Activated T-helper 2 cell treated with anti-CD3 and anti-CD28 coated beads, Interferon-gamma antibody, Interleukin-2, Interleukin-4, amounts not matched to agents 10 μg/mL and 5 μg/mL and 100 μg/mL, durations not matched to agents 14 hours and 24 hours and 36 hours (primary cell): ENCODE results near the gene LMF2. TPM values are rescaled to one million over a fixed set of nuclear protein-coding genes. Genes with fewer than 3 reads are reported as not detected.
"Not testable (repeated sequence)": the region's sequence is repeated elsewhere in the genome, so short reads cannot be mapped to it uniquely, and the experiment has no call there.

Experiments
- DNase-seq: peaks from one replicate; pipeline ENCODE4 v3.0.0; 2021; ENCODE audit warnings: low spot score
- H3K27ac Mint-ChIP-seq: one replicate; pipeline ENCODE4 v1.8.0; 2021; ENCODE audit warnings: mixed read lengths
- H3K27me3 Mint-ChIP-seq: one replicate; pipeline ENCODE4 v1.8.0; 2021; ENCODE audit warnings: low read depth, mixed read lengths
- H3K36me3 Mint-ChIP-seq: one replicate; pipeline ENCODE4 v1.8.0; 2021; ENCODE audit warnings: low read depth, mixed read lengths
- H3K4me1 Mint-ChIP-seq: one replicate; pipeline ENCODE4 v1.8.0; 2021; ENCODE audit warnings: low read depth, mixed read lengths
- H3K4me3 Mint-ChIP-seq: one replicate; pipeline ENCODE4 v1.8.0; 2021; ENCODE audit warnings: low read depth, mild to moderate bottlenecking, moderate library complexity, mixed read lengths
- H3K9me3 Mint-ChIP-seq: one replicate; pipeline ENCODE4 v1.8.0; 2021; ENCODE audit warnings: mixed read lengths
- intact Hi-C: fragments of 100-400 bp; cut with micrococcal nuclease; formaldehyde crosslinking; loops from one replicate; pipeline ENCODE4 v1.15.1; 2023
- total RNA-seq: library from RNA; stranded (reverse); gene quantifications from 2 replicates; pipeline ENCODE4 v1.2.3, GENCODE V29; 2022

Gene LMF2
- total RNA-seq, 1 donor from 2014 or later = 77.2 TPM

- Mint-ChIP-seq H3K9me3 (no peaks in the 10 kb centered on the region), H3K4me1 (peaks cover 48% of the 10 kb centered on the region), H3K4me3 (no peak overlapping the region), H3K27me3 (no peaks in the 10 kb centered on the region), H3K27ac (peak overlapping the region; percentile 22), H3K36me3 (no peaks in the 10 kb centered on the region)
- intact Hi-C loops = loop anchor here (2.0 to 5.0 kb wide), 3 partner anchors 14 to 38 kb away; partner anchors contain the start of genes CHKB and TYMP
- peak; percentile 18 for DNase-seq
Observed at GRCh38 chr22:50544746-50545253, 37.3 kb upstream of the LMF2 start.

GRCh38 chr22:50544078-50544745 lies 36.7 kb upstream of the LMF2 start:
- H3K27me3 Mint-ChIP-seq = no peaks in the 10 kb centered on the region
- intact Hi-C loops = loop anchor here (2.0 kb wide), 2 partner anchors 13 to 17 kb away; partner anchors contain the start of gene TYMP
- peak overlapping the region; percentile 21 for H3K4me3 Mint-ChIP-seq
- peak; percentile 73 for DNase-seq
- H3K27ac Mint-ChIP-seq = peak overlapping the region; percentile 22
- no peaks in the 10 kb centered on the region for H3K9me3 Mint-ChIP-seq
- H3K36me3 Mint-ChIP-seq = no peaks in the 10 kb centered on the region
- H3K4me1 Mint-ChIP-seq = peaks cover 53% of the 10 kb centered on the region

DNA sequence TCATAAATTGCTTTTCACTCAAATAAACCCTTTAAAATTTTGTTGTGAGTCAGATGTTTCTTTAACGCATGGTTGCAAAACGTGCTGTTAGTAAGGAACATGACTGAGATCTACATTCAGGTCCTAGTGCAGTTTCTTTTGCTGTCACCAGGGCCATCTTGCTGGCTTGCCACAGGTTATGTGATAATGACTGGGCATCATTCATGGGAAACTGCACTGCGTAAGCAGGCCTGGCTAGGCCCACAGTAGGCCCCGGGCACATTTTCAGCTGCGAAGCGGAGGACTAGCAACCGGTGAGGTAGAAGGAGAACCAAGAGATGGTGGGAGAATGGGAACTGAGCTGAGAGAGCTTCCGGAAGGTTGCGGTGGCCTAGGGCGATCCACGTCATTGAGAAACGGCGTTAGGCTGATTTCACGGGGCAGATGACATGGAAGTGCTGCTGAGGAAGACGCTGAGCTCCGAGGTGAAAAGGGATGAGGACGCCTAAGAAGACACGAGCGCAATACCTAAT lies 35.0 kb upstream of the LMF2 start:
- Mint-ChIP-seq H3K4me3 (no peak overlapping the region), H3K36me3 (no peaks in the 10 kb centered on the region)
- intact Hi-C loops = no loop called here

GRCh38 chr22:50541667-50542026 lies 34.1 kb upstream of the LMF2 start:
- peak; percentile 25 for DNase-seq
- intact Hi-C loops, H3K9me3 Mint-ChIP-seq, H3K27me3 Mint-ChIP-seq, H3K36me3 Mint-ChIP-seq, H3K4me3 Mint-ChIP-seq: not testable (repeated sequence)
- Mint-ChIP-seq H3K27ac (peak overlapping the region; percentile 88), H3K4me1 (peaks cover 63% of the 10 kb centered on the region)

More for the DNA sequence above, 35.0 kb upstream of the LMF2 start:
- H3K4me1 Mint-ChIP-seq = peaks cover 62% of the 10 kb centered on the region
- H3K9me3 Mint-ChIP-seq = no peaks in the 10 kb centered on the region
- DNase-seq = no peak
- H3K27me3 Mint-ChIP-seq = no peaks in the 10 kb centered on the region
- H3K27ac Mint-ChIP-seq = peak overlapping the region; percentile 88

DNA sequence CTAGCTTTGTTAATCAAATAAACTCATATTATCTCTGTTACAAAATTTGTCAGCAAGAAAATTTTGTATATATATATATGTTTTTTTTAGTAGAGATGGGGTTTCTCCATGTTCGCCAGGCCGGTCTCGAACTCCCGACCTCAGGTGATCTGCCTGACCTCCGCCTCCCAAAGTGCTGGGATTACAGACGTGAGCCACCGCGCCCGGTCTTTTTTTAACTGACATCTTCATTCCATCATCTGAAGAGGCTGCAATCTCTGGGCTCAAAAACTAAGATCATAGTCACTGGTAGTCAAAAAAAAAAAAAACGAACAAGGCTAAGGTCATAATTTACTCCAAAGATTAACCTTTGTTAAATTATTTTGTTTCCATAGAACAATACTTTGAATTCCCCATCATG lies 32.9 kb upstream of the LMF2 start:
- Mint-ChIP-seq H3K27ac (peak overlapping the region; percentile 88), H3K36me3 (no peaks in the 10 kb centered on the region), H3K27me3 (no peaks in the 10 kb centered on the region), H3K9me3 (no peaks in the 10 kb centered on the region), H3K4me1 (peaks cover 56% of the 10 kb centered on the region), H3K4me3 (peak overlapping the region; percentile 42)
- intact Hi-C loops = no loop called here
- DNase-seq = no peak

DNA sequence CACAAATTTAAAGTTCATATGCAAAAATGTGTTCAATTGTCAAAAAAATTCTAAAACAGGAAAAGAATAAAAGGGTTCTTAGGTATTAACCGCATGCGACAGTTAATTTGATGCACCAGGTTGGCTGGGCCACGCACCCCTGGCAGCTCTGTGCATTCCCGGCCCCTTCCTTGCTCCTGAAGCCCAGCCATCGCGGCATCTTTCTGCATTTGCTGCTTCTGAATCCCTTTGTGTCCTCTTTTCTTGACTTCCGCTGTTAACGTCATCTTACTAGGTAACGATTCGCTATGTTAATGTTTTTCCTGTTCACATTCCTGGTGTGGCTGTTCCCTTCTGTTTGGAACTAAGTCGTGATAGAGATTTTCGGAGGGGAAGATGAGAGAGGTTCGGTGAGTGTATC lies 30.3 kb upstream of the LMF2 start:
- Mint-ChIP-seq H3K27ac (peak overlapping the region; percentile 81), H3K27me3 (no peaks in the 10 kb centered on the region), H3K4me1 (peaks cover 65% of the 10 kb centered on the region), H3K4me3 (no peak overlapping the region), H3K36me3 (no peaks in the 10 kb centered on the region), H3K9me3 (no peaks in the 10 kb centered on the region)
- intact Hi-C loops = loop anchor here (2.0 kb wide), 1 partner anchor 83 kb away; no protein-coding TSS in a partner anchor
- DNase-seq = no peak

- intact Hi-C loops = no loop called here
- no peak overlapping the region for H3K27ac Mint-ChIP-seq
- DNase-seq = no peak
Observed at GRCh38 chr22:50536226-50536625, 28.7 kb upstream of the LMF2 start.

DNA sequence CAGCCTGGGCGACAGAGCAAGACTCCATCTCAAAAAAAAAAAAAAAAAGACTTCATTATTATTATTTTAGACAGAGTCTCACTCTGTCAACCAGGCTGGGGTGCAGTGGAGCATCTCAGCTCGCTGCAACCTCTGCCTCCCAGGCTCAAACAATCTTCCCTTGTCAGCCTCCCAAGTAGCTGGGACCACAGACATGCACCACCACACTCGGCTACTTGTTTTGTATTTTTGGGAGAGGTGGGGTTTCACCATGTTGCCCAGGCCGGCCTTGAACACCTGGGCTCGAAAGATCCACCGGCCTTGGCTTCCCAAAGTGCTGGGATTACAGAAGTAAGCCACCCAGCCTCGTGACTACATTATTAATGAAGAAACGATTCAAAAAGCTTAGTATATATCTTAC lies 27.6 kb upstream of the LMF2 start:
- H3K4me1 Mint-ChIP-seq = peaks cover 44% of the 10 kb centered on the region
- H3K27me3 Mint-ChIP-seq = no peaks in the 10 kb centered on the region
- no peak overlapping the region for H3K4me3 Mint-ChIP-seq
- H3K27ac Mint-ChIP-seq = no peak overlapping the region
- intact Hi-C loops = no loop called here
- no peak for DNase-seq
- no peaks in the 10 kb centered on the region for H3K9me3 Mint-ChIP-seq
- H3K36me3 Mint-ChIP-seq = no peaks in the 10 kb centered on the region

More at GRCh38 chr22:50536226-50536625, 28.7 kb upstream of the LMF2 start:
- H3K4me3 Mint-ChIP-seq = no peak overlapping the region
- H3K9me3 Mint-ChIP-seq = no peaks in the 10 kb centered on the region
- no peaks in the 10 kb centered on the region for H3K36me3 Mint-ChIP-seq
- peaks cover 53% of the 10 kb centered on the region for H3K4me1 Mint-ChIP-seq
- no peaks in the 10 kb centered on the region for H3K27me3 Mint-ChIP-seq

GRCh38 chr22:50533856-50534711 lies 26.6 kb upstream of the LMF2 start:
- DNase-seq, H3K27me3 Mint-ChIP-seq, H3K9me3 Mint-ChIP-seq, H3K4me3 Mint-ChIP-seq, intact Hi-C loops, H3K36me3 Mint-ChIP-seq: not testable (repeated sequence)
- Mint-ChIP-seq H3K27ac (peak overlapping the region; percentile 21), H3K4me1 (peaks cover 35% of the 10 kb centered on the region)

DNA sequence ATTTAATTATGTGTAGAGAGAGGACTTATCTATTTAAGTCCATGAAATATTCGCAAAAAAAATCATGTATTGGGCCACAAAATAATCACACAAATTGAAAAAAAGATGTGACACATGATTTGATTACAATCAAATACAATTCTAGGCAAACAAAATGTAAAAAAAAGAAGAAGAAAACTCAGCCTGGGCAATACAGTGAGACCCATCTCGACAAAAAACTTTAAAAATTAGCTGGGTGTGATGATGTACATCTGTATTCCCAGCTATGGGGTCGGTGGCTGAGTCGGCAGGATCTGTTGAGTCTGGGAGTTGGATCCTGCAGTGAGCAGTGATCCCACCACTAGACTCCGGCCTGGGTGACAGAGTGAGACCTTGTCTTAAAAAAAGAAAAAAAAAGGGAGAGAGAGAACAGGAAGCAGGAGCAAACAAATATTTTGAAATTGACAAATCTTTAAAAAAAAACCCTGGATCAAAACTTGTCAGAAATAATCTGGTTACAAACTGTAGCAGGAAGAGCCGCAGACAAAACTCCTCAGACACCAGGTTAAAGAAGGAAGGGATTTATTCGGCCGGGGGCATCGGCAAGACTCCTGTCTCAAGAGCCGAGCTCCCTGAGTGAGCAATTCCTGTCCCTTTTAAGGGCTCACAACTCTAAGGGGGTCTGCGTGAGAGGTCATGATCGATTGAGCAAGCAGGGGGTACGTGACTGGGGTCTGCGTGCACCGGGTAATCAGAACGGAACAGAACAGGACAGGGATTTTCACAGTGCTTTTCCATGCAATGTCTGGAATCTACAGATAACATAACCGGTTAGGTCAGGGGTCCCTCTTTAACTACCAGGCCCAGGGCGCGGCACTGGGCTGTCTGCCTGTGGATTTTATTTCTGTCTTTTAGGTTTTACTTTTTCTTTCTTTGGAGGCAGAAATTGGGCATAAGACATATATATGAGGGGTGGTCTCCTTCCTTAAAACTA lies 25.6 kb upstream of the LMF2 start:
- Mint-ChIP-seq H3K36me3 (peaks cover 5% of the 10 kb centered on the region), H3K4me1 (peaks cover 34% of the 10 kb centered on the region), H3K9me3 (no peaks in the 10 kb centered on the region), H3K4me3 (peak overlapping the region; percentile 91), H3K27me3 (no peaks in the 10 kb centered on the region), H3K27ac (peak overlapping the region; percentile 81)
- no peak for DNase-seq
- intact Hi-C loops = no loop called here

GRCh38 chr22:50531962-50532674 lies 24.6 kb upstream of the LMF2 start:
- Mint-ChIP-seq H3K4me1 (peaks cover 37% of the 10 kb centered on the region), H3K27me3 (no peaks in the 10 kb centered on the region), H3K9me3 (no peaks in the 10 kb centered on the region), H3K4me3 (peak overlapping the region; percentile 91), H3K27ac (peak overlapping the region; percentile 98), H3K36me3 (peaks cover 12% of the 10 kb centered on the region)
- DNase-seq = peak; percentile 14
- intact Hi-C loops = loop anchor here (1.0 to 2.0 kb wide), 4 partner anchors 7 to 89 kb away; partner anchors contain the start of genes CHKB and KLHDC7B
